ENCODE measurements around the gene ADGRF5.

The ADGRF5 gene

DNA sequence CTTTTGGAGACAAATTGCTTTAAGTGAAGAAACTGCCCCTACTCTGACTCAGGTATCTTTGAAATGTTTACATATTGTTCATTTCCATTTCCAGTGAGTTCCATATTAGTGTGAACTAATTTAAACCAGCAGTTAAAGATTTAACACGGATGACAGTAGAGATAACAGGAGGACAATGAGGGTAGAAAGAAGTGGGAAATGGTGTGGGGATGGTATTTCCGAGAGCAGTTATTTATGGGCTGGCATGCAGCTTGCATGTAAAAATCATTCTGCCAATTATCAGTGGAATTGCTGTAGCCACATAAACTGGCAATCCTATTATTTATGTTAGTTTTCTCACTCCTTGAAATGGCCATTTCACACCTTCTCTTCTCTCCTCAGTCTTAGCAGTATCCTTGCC is 8.6 kb upstream of the ADGRF5 start:
- TF ChIP-seq RAD21 (IDR thresholded peaks at IDR 0.05; ENCODE audit: low read depth) (no peak), TEAD4 (IDR thresholded peaks at IDR 0.05) (no peak), EP300 (IDR thresholded peaks at IDR 0.05; ENCODE audit: borderline replicate concordance) (no peak), TCF12 (IDR thresholded peaks at IDR 0.05; ENCODE audit: low read depth) (no peak), TAF1 (IDR thresholded peaks at IDR 0.05; ENCODE audit: low read depth) (no peak), CEBPB (IDR thresholded peaks at IDR 0.05) (no peak), YY1 (IDR thresholded peaks at IDR 0.05; ENCODE audit: low read depth) (no peak), NFIC (IDR thresholded peaks at IDR 0.05) (no peak), EGR1 (IDR thresholded peaks at IDR 0.05) (no peak), CREB1 (IDR thresholded peaks at IDR 0.05; ENCODE audit: low read depth) (no peak), ZBTB7A (IDR thresholded peaks at IDR 0.05; ENCODE audit: low read depth) (no peak), FOXM1 (IDR thresholded peaks at IDR 0.05; ENCODE audit: borderline replicate concordance, low read depth) (no peak)
- TF ChIP-seq, protein P1, sequence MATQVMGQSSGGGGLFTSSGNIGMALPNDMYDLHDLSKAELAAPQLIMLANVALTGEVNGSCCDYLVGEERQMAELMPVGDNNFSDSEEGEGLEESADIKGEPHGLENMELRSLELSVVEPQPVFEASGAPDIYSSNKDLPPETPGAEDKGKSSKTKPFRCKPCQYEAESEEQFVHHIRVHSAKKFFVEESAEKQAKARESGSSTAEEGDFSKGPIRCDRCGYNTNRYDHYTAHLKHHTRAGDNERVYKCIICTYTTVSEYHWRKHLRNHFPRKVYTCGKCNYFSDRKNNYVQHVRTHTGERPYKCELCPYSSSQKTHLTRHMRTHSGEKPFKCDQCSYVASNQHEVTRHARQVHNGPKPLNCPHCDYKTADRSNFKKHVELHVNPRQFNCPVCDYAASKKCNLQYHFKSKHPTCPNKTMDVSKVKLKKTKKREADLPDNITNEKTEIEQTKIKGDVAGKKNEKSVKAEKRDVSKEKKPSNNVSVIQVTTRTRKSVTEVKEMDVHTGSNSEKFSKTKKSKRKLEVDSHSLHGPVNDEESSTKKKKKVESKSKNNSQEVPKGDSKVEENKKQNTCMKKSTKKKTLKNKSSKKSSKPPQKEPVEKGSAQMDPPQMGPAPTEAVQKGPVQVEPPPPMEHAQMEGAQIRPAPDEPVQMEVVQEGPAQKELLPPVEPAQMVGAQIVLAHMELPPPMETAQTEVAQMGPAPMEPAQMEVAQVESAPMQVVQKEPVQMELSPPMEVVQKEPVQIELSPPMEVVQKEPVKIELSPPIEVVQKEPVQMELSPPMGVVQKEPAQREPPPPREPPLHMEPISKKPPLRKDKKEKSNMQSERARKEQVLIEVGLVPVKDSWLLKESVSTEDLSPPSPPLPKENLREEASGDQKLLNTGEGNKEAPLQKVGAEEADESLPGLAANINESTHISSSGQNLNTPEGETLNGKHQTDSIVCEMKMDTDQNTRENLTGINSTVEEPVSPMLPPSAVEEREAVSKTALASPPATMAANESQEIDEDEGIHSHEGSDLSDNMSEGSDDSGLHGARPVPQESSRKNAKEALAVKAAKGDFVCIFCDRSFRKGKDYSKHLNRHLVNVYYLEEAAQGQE (IDR thresholded peaks at IDR 0.05; ENCODE audit: low read depth) = no peak
- TF ChIP-seq, protein P2, sequence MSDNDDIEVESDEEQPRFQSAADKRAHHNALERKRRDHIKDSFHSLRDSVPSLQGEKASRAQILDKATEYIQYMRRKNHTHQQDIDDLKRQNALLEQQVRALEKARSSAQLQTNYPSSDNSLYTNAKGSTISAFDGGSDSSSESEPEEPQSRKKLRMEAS (IDR thresholded peaks at IDR 0.05) = no peak
- TF ChIP-seq, protein P3, sequence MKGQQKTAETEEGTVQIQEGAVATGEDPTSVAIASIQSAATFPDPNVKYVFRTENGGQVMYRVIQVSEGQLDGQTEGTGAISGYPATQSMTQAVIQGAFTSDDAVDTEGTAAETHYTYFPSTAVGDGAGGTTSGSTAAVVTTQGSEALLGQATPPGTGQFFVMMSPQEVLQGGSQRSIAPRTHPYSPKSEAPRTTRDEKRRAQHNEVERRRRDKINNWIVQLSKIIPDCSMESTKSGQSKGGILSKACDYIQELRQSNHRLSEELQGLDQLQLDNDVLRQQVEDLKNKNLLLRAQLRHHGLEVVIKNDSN (IDR thresholded peaks at IDR 0.05) = no peak

DNA sequence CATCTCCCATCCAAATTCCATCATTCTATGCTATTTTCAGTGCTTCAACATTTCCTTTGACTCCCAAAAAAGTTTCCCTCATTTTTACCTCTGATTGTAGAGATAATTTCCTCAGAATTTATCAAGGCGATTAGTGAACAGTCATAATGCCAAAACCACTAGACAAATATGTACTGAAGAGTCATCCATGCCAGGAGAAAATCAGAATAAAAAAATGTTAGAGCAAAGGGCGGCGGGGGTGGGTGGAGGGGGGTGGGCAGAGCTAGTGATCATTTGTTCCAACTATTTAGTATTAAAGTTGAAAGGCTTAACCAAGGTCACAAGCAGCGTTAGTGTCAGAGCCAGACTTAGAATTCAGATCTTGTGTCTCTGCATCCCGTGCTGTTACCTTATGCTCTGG is 5.3 kb upstream of the ADGRF5 start:
- TF ChIP-seq TCF12 (IDR thresholded peaks at IDR 0.05; ENCODE audit: low read depth) (no peak), CEBPB (IDR thresholded peaks at IDR 0.05) (no peak), YY1 (IDR thresholded peaks at IDR 0.05; ENCODE audit: low read depth) (no peak), RAD21 (IDR thresholded peaks at IDR 0.05; ENCODE audit: low read depth) (no peak), TAF1 (IDR thresholded peaks at IDR 0.05; ENCODE audit: low read depth) (no peak), EP300 (IDR thresholded peaks at IDR 0.05; ENCODE audit: borderline replicate concordance) (no peak), EGR1 (IDR thresholded peaks at IDR 0.05) (no peak), CREB1 (IDR thresholded peaks at IDR 0.05; ENCODE audit: low read depth) (no peak), NFIC (IDR thresholded peaks at IDR 0.05) (no peak)
- TF ChIP-seq, protein P1 (IDR thresholded peaks at IDR 0.05; ENCODE audit: low read depth) = no peak

DNA sequence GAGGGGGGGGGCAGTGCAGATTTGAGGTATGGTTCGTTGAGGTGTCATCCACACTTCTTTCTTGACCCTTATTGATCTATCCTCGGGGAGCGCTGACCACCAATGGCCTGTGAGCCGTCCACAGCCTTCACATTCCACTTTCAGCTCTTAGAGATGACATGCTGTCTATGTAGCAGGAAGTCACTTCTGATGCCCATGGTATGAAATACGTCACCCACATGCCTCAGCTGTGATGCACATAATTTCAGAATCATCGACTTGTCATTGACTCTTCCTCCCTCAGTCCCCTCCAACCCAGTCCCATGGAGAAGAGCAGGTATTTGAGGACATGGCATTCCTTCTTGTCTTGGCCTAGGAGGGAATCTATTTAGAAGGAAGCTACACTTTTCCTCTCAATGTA is 4.7 kb upstream of the ADGRF5 start:
- TF ChIP-seq, protein P3 (IDR thresholded peaks at IDR 0.05) = no peak
- no peak for TF ChIP-seq TCF12 (IDR thresholded peaks at IDR 0.05; ENCODE audit: low read depth)
- no peak for TF ChIP-seq FOXM1 (IDR thresholded peaks at IDR 0.05; ENCODE audit: borderline replicate concordance, low read depth)
- TF ChIP-seq NFIC (IDR thresholded peaks at IDR 0.05) = no peak
- no peak for TF ChIP-seq ZBTB7A (IDR thresholded peaks at IDR 0.05; ENCODE audit: low read depth)

DNA sequence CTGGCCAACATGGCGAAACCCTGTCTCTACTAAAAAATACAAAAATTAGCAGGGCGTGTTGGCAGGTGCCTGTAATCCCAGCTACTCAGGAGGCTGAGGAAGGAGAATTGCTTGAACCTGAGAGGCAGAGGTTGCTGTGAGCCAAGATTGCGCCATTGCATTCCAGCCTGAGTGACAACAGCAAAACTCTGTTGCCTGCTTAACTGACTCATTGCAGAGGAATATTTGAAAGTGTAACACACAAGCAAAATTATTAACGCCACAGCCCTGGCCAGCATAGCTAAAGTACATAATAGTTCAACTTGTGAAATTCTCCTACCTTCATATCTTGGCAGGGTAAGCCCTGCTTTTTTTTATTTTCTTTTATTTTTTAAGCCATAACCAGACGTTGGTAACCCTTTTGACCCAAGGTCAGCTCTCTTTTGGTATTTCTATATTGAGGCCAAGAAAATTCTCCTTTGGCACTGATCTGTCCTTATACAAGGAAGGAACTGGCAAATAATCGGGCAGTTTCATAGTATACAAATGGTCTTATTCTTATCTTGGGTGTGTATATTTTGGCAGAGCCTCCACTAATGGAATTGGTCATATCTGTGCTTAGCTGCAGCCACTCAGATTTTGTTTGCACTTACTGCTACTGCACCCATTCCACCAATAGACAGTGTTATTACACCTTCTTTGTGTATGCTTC is 4.0 kb upstream of the ADGRF5 start:
- no peak for TF ChIP-seq EGR1 (IDR thresholded peaks at IDR 0.05)
- no peak for TF ChIP-seq YY1 (IDR thresholded peaks at IDR 0.05; ENCODE audit: low read depth)
- TF ChIP-seq ZBTB7A (IDR thresholded peaks at IDR 0.05; ENCODE audit: low read depth) = no peak
- TF ChIP-seq, protein P2 (IDR thresholded peaks at IDR 0.05) = no peak
- TF ChIP-seq, protein P1 (IDR thresholded peaks at IDR 0.05; ENCODE audit: low read depth) = no peak
- TF ChIP-seq TEAD4 (IDR thresholded peaks at IDR 0.05) = peak; percentile 49
- no peak for TF ChIP-seq CREB1 (IDR thresholded peaks at IDR 0.05; ENCODE audit: low read depth)
- no peak for TF ChIP-seq RAD21 (IDR thresholded peaks at IDR 0.05; ENCODE audit: low read depth)
- no peak for TF ChIP-seq FOXM1 (IDR thresholded peaks at IDR 0.05; ENCODE audit: borderline replicate concordance, low read depth)
- peak; percentile 93 for TF ChIP-seq CEBPB (IDR thresholded peaks at IDR 0.05)
- no peak for TF ChIP-seq TCF12 (IDR thresholded peaks at IDR 0.05; ENCODE audit: low read depth)
- TF ChIP-seq, protein P3 (IDR thresholded peaks at IDR 0.05) = no peak
- TF ChIP-seq EP300 (IDR thresholded peaks at IDR 0.05; ENCODE audit: borderline replicate concordance) = no peak
- no peak for TF ChIP-seq NFIC (IDR thresholded peaks at IDR 0.05)
- TF ChIP-seq TAF1 (IDR thresholded peaks at IDR 0.05; ENCODE audit: low read depth) = no peak

All from Ishikawa (cell line).